ENCODE results near the gene POLL.
A peak's percentile ranks its signal among the peaks of the same experiment; 100 is the strongest.

POLL gene

GRCh38 chr10:101573885-101574753, 13.9 kb downstream of the POLL start:
- no peak for DNase-seq

- DNase-seq, result no peak
Observed at GRCh38 chr10:101572785-101573184, 15.3 kb downstream of the POLL start.

GRCh38 chr10:101572126-101572525, 15.9 kb downstream of the POLL start:
- no peak for DNase-seq

GRCh38 chr10:101571271-101571925, 16.7 kb downstream of the POLL start:
- DNase-seq, result no peak

GRCh38 chr10:101570428-101571270, 17.4 kb downstream of the POLL start:
- DNase-seq, result no peak

GRCh38 chr10:101569622-101570427, 18.2 kb downstream of the POLL start:
- peak; percentile 85 for DNase-seq

GRCh38 chr10:101569323-101569621, 18.8 kb downstream of the POLL start:
- DNase-seq, result no peak

GRCh38 chr10:101568054-101568745, 19.9 kb downstream of the POLL start:
- DNase-seq, result no peak

- no peak for DNase-seq
Observed at GRCh38 chr10:101567165-101568006, 20.7 kb downstream of the POLL start.

- DNase-seq, result peak; percentile 40
Observed at GRCh38 chr10:101566333-101567164, 21.5 kb downstream of the POLL start.

GRCh38 chr10:101565936-101566332, 22.1 kb downstream of the POLL start:
- DNase-seq, result no peak

GRCh38 chr10:101565370-101565900, 22.6 kb downstream of the POLL start:
- no peak for DNase-seq

- DNase-seq, result no peak
Observed at GRCh38 chr10:101564490-101564991, 23.5 kb downstream of the POLL start.

GRCh38 chr10:101563497-101564040, 24.5 kb downstream of the POLL start:
- DNase-seq, result no peak

- no peak for DNase-seq
Observed at GRCh38 chr10:101563007-101563406, 25.1 kb downstream of the POLL start.

GRCh38 chr10:101562231-101562630, 25.8 kb downstream of the POLL start:
- DNase-seq, result no peak

GRCh38 chr10:101561068-101561915, 26.8 kb downstream of the POLL start:
- no peak for DNase-seq
